HepG2 (cell line): ENCODE data around the gene MXI1. TPM values are rescaled to one million over a fixed set of nuclear protein-coding genes. Genes with fewer than 3 reads are reported as not detected.

Experiments
- ATAC-seq: fragments of 200-7000 bp; cut with Tn5 transposase; 3 replicates; pipeline ENCODE4 v1.9.1; 2020; ENCODE audit warnings: mild to moderate bottlenecking, moderate library complexity
- BruUV-seq: library from RNA; stranded (reverse); fragments of 400-500 nt; replicated peaks from 2 replicates; lab custom pipeline; 2021; lab: Mats Ljungman, UMichigan
- CTCF ChIA-PET: fragments of 300-600 bp; formaldehyde crosslinking; extraction: SDS; loops from one replicate; lab custom pipeline; 2021; ENCODE audit warnings: low total read pairs, inconsistent platforms, low intra/inter-chr PET ratio; lab: Yijun Ruan, JAX
- POLR2A ChIA-PET: fragments of 350-600 bp; sonication (Branson Sonifier 250); formaldehyde crosslinking; loops from one replicate; lab custom pipeline; 2020; ENCODE audit warnings: antibody characterized with exemption, inconsistent platforms; lab: Yijun Ruan, JAX
- DNase-seq: peaks from one replicate; pipeline ENCODE4 v3.0.0-alpha.2; 2015; ENCODE audit warnings: low spot score
- FAIRE-seq: peaks from 3 replicates; lab custom pipeline; 2011; peaks lifted over from hg19 to GRCh38; lab: Jason Lieb, UNC
- H2AFZ ChIP-seq: one replicate; pipeline ENCODE4 v1.6.1; 2011; ENCODE audit warnings: low read length, inconsistent platforms
- H3K27ac ChIP-seq: fragments of 300-600 bp; 3 replicates; pipeline ENCODE4 v1.8.0; 2011; ENCODE audit warnings: mixed run types, mild to moderate bottlenecking, mixed read lengths, low read length, inconsistent platforms; ENCODE audit not compliant: insufficient read depth; ENCODE audit errors: extremely low read length
- H3K27me3 ChIP-seq, 2 experiments: fragments of 200-600 bp in 1 of 2; 2 replicates in 1 of 2; 3 replicates in 1 of 2; pipeline versions ENCODE4 v1.6.0 to v1.8.0; 2011; ENCODE audit warnings: low read length in 2 of 2, mild to moderate bottlenecking in 2 of 2, moderate library complexity in 2 of 2, inconsistent platforms in 1 of 2; ENCODE audit not compliant: insufficient read depth in 2 of 2, control insufficient read depth in 1 of 2
- H3K36me3 ChIP-seq, 2 experiments: fragments of 200-600 bp in 1 of 2; replicated peaks in 1 of 2; 2 replicates in 1 of 2; 3 replicates in 1 of 2; pipeline versions ENCODE4 v1.5.1 to v1.8.0; 2011; ENCODE audit warnings: low read length in 2 of 2, inconsistent platforms in 1 of 2; ENCODE audit not compliant: insufficient read depth in 2 of 2, control insufficient read depth in 1 of 2
- H3K4me1 ChIP-seq: 2 replicates; pipeline ENCODE4 v1.5.1; 2012; ENCODE audit warnings: low read length, inconsistent platforms; ENCODE audit not compliant: insufficient read depth
- H3K4me2 ChIP-seq: 2 replicates; pipeline ENCODE4 v1.6.0; 2011; ENCODE audit warnings: low read depth, low read length, inconsistent platforms
- H3K4me3 ChIP-seq, 3 experiments: fragments of 200-600 bp in 1 of 3; sonication (generic), shearing (Covaris generic) in 1 of 3; replicated peaks in 1 of 3; 2 replicates each; pipeline ENCODE4 v1.5.1; 2011 to 2016; ENCODE audit warnings: low read length in 3 of 3, inconsistent platforms in 2 of 3, low read depth in 2 of 3, mild to moderate bottlenecking in 2 of 3, control low read depth in 1 of 3, mixed read lengths in 1 of 3; ENCODE audit not compliant: insufficient read depth in 1 of 3
- H3K79me2 ChIP-seq: one replicate; pipeline ENCODE4 v1.6.1; 2011; ENCODE audit warnings: low read length, inconsistent platforms; ENCODE audit not compliant: insufficient read depth
- H3K9ac ChIP-seq: 2 replicates; pipeline ENCODE4 v1.6.0; 2011; ENCODE audit warnings: mild to moderate bottlenecking, low read depth, low read length, inconsistent platforms; ENCODE audit not compliant: insufficient read depth
- H3K9me3 ChIP-seq: 2 replicates; pipeline ENCODE4 v1.5.1; 2012; ENCODE audit warnings: mild to moderate bottlenecking, low read length
- H4K20me1 ChIP-seq: 2 replicates; pipeline ENCODE4 v1.6.0; 2011; ENCODE audit warnings: inconsistent platforms, mild to moderate bottlenecking, low read length, moderate library complexity; ENCODE audit not compliant: insufficient read depth
- ETS1 ChIP-seq: sonication (generic); formaldehyde crosslinking; IDR thresholded peaks from 2 replicates; pipeline ENCODE4 v1.4.0; 2020; ENCODE audit warnings: missing genetic modification reagents
- HOXA9 ChIP-seq: sonication (generic); formaldehyde crosslinking; IDR thresholded peaks from 2 replicates; pipeline ENCODE4 v1.8.1; 2022; ENCODE audit warnings: missing genetic modification reagents, mild to moderate bottlenecking, moderate library complexity, borderline replicate concordance
- NFIB ChIP-seq: sonication (generic); formaldehyde crosslinking; IDR thresholded peaks from 2 replicates; pipeline ENCODE4 v1.9.0; 2021; ENCODE audit warnings: missing genetic modification reagents, mild to moderate bottlenecking, borderline replicate concordance
- NR2F1 ChIP-seq, 2 experiments: fragments of 450-650 bp in 1 of 2; formaldehyde crosslinking in 1 of 2; IDR thresholded peaks; 2 replicates each; pipeline versions ENCODE4 v1.5.0 to v1.6.1; 2016 to 2020; ENCODE audit warnings: mild to moderate bottlenecking in 1 of 2, missing compliant biosample characterization in 1 of 2, missing genetic modification reagents in 1 of 2, moderate library complexity in 1 of 2
- ZNF768 ChIP-seq: sonication (generic); formaldehyde crosslinking; IDR thresholded peaks from 2 replicates; pipeline ENCODE4 v1.4.0; 2020; ENCODE audit warnings: missing genetic modification reagents
- WGBS: methylation state at CpG from one replicate; pipeline ENCODE4 v1.1.6; 2017; ENCODE audit warnings: low lambda C conversion rate; 5-methylcytosine and 5-hydroxymethylcytosine counted together
- in situ Hi-C: cut with HindIII; loops from 2 replicates; pipeline ENCODE4 v1.10.0; 2017; ENCODE audit warnings: low pct_unique_long_range_greater_than_20kb; ENCODE audit not compliant: extremely low pct_ligation_motif_present
- intact Hi-C: fragments of 100-400 bp; cut with micrococcal nuclease; formaldehyde crosslinking; loops from one replicate; pipeline ENCODE4 v1.10.0; 2022; ENCODE audit not compliant: unreplicated experiment
- polyA plus RNA-seq, 8 experiments: library from polyadenylated mRNA; depleted of rRNA in 3 of 8; stranded (reverse) in 7 of 8; unstranded in 1 of 8; fragments of >200 nt; fragmentation: Illumina TruSeq in 4 of 8; extraction: Trizol in 4 of 8; gene quantifications; 2 replicates each; pipeline versions ENCODE4 v1.2.1 to v1.2.3, GENCODE V29; 2011 to 2016; ENCODE audit warnings: low read depth in 4 of 8, missing spikeins in 1 of 8, mixed read lengths in 1 of 8; ENCODE audit not compliant: insufficient read depth in 1 of 8
- total RNA-seq, 5 experiments: library from RNA; depleted of rRNA; stranded (reverse); fragments of >200 nt; fragmentation: Illumina TruSeq; extraction: Trizol; gene quantifications; 2 replicates each; pipeline ENCODE4 v1.2.3, GENCODE V29; 2016; ENCODE audit warnings: low read depth in 1 of 5
- TF ChIP-seq, protein P1 (sequence below): sonication (generic); formaldehyde crosslinking; conservative IDR thresholded peaks from 2 replicates; pipeline ENCODE4 v1.4.0; 2020; ENCODE audit warnings: missing genetic modification reagents

MXI1 gene
- total and polyA plus RNA-seq, 2 of the 13 experiments (the other 11 are each of a cell fraction or from before 2014, with no cell fraction given), result 6.6 to 22.0 TPM

DNA sequence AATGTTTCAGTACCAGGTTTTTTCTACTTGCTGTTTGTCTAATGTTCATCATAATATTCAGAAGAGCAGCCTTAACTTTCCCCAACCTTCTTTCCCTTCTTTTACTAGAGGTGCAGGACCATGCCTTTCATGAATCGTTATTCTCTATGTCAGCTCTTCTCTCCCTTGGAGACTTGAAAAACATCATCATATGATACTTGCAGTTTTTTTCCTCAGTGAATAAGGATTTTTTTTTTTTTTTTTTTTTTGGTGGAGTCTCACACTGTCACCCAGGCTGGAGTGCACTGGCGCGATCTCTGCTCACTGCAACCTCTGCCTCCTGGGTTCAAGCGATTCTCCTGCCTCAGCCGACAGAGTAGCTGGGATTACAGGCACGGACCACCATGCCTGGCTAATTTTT is 67.2 kb downstream of the MXI1 start:
- no peak overlapping the region for H3K27ac ChIP-seq
- ATAC-seq, result no peak
- ChIA-PET POLR2A (interaction anchor here (0.6 to 1.8 kb wide), 2 partner anchors 30 to 152 kb away, joined by 3 read pairs; partner anchors contain the start of gene SMNDC1), CTCF (no interaction called here)
- in situ Hi-C loops, result no loop called here
- H2AFZ ChIP-seq, result no peak overlapping the region
- peaks cover 40% of the 10 kb centered on the region for H3K4me1 ChIP-seq
- H3K9me3 ChIP-seq, result no peaks in the 10 kb centered on the region
- H3K27me3 ChIP-seq, result no peaks in the 10 kb centered on the region; a peak in 1 of 5 replicates
- intact Hi-C loops, result no loop called here
- H3K9ac ChIP-seq, result no peak overlapping the region
- no peak for DNase-seq
- H3K36me3 ChIP-seq, result no peaks in the 10 kb centered on the region; a peak in 4 of 5 replicates
- no peak overlapping the region for H3K4me2 ChIP-seq
- BruUV-seq, result no TSS peak
- H3K79me2 ChIP-seq, result peaks cover 10% of the 10 kb centered on the region
- peaks cover 10% of the 10 kb centered on the region; the same call in 1 of the 2 replicates for H4K20me1 ChIP-seq
- TF ChIP-seq NR2F1 (CRISPR knock-in tag; IDR thresholded peaks at IDR 0.05) (no peak), ZNF768 (CRISPR knock-in tag) (no peak), ETS1 (no peak), NFIB (CRISPR knock-in tag) (no peak), HOXA9 (CRISPR knock-in tag) (no peak)
- TF ChIP-seq, protein P1, sequence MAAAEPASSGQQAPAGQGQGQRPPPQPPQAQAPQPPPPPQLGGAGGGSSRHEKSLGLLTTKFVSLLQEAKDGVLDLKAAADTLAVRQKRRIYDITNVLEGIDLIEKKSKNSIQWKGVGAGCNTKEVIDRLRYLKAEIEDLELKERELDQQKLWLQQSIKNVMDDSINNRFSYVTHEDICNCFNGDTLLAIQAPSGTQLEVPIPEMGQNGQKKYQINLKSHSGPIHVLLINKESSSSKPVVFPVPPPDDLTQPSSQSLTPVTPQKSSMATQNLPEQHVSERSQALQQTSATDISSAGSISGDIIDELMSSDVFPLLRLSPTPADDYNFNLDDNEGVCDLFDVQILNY (CRISPR knock-in tag), result no peak
- H3K4me3 ChIP-seq, result no peak overlapping the region
- FAIRE-seq, result no peak
- WGBS, result over 99% methylated on average over 6 of the region's 6 CpGs
